Activated CD4-positive, CD25-positive, alpha-beta regulatory T cell treated with anti-CD3 and anti-CD28 coated beads, Interleukin-2, amount 50 U/mL, for 72 hours (primary cell): ENCODE data around the gene ZNF358.

Source experiments
- DNase-seq: peaks from one replicate; pipeline ENCODE4 v3.0.0; 2021

Gene ZNF358

GRCh38 chr19:7562646-7563393, 46.9 kb downstream of the ZNF358 start:
- no peak for DNase-seq

GRCh38 chr19:7564866-7565265, 49.0 kb downstream of the ZNF358 start:
- DNase-seq: no peak

- no peak for DNase-seq
These were observed 49.4 kb downstream of the ZNF358 start for GRCh38 chr19:7565332-7565731.
